CD4-positive, alpha-beta memory T cell (primary cell): Measurements from ENCODE around the gene RALGAPA2. TPM values are rescaled to one million over a fixed set of nuclear protein-coding genes. Genes with fewer than 3 reads are reported as not detected.

Experiments
- CTCF ChIA-PET: fragments of 350-600 bp; sonication (Branson Sonifier 250); formaldehyde crosslinking; loops from one replicate; lab custom pipeline; 2021; ENCODE audit warnings: inconsistent platforms; ENCODE audit not compliant: partially characterized antibody; lab: Charles Lee
- POLR2A ChIA-PET: fragments of 350-600 bp; sonication (Branson Sonifier 250); formaldehyde crosslinking; loops from one replicate; lab custom pipeline; 2021; ENCODE audit not compliant: partially characterized antibody; lab: Charles Lee
- DNase-seq, 5 donors: peaks; one replicate each; pipeline versions ENCODE4 v3.0.0 to v3.0.0-alpha.2; 2020 to 2022; ENCODE audit warnings: mixed read lengths in 1 of 5
- H3K27ac ChIP-seq: one replicate; pipeline ENCODE4 v1.7.0; 2013; ENCODE audit warnings: low read depth, low read length
- H3K27me3 ChIP-seq: 2 replicates; pipeline ENCODE4 v1.7.0; 2013; ENCODE audit warnings: mild to moderate bottlenecking, low read length, moderate library complexity; ENCODE audit not compliant: insufficient read depth
- H3K36me3 ChIP-seq: 2 replicates; pipeline ENCODE4 v1.7.0; 2013; ENCODE audit warnings: mild to moderate bottlenecking, low read length, moderate library complexity; ENCODE audit not compliant: insufficient read depth
- H3K4me1 ChIP-seq: 2 replicates; pipeline ENCODE4 v1.7.0; 2013; ENCODE audit warnings: mild to moderate bottlenecking, low read length, moderate library complexity; ENCODE audit not compliant: insufficient read depth
- H3K4me3 ChIP-seq, 2 donors: one replicate each; pipeline ENCODE4 v1.7.0; 2013; ENCODE audit warnings: low read length in 2 of 2, mild to moderate bottlenecking in 1 of 2
- H3K9me3 ChIP-seq, 2 donors: one replicate each; pipeline ENCODE4 v1.7.0; 2013; ENCODE audit warnings: low read length in 2 of 2, control low read depth in 1 of 2; ENCODE audit not compliant: control insufficient read depth in 1 of 2
- H3K27ac Mint-ChIP-seq, 7 donors: one replicate each; pipeline ENCODE4 v1.8.0; 2020 to 2021; ENCODE audit warnings: mixed read lengths in 7 of 7, mild to moderate bottlenecking in 6 of 7, inconsistent platforms in 3 of 7, moderate library complexity in 3 of 7
- H3K27me3 Mint-ChIP-seq, 2 donors: one replicate each; pipeline ENCODE4 v1.8.0; 2020 to 2021; ENCODE audit warnings: mixed read lengths in 2 of 2
- H3K36me3 Mint-ChIP-seq, 2 donors: one replicate each; pipeline ENCODE4 v1.8.0; 2020 to 2021; ENCODE audit warnings: mixed read lengths in 2 of 2, inconsistent platforms in 1 of 2, mild to moderate bottlenecking in 1 of 2
- H3K4me1 Mint-ChIP-seq, 4 donors: one replicate each; pipeline ENCODE4 v1.8.0; 2020 to 2021; ENCODE audit warnings: mixed read lengths in 4 of 4, mild to moderate bottlenecking in 1 of 4
- H3K4me3 Mint-ChIP-seq, 8 donors: one replicate each; pipeline ENCODE4 v1.8.0; 2020 to 2021; ENCODE audit warnings: mixed read lengths in 8 of 8, mild to moderate bottlenecking in 7 of 8, moderate library complexity in 6 of 8, inconsistent platforms in 3 of 8
- H3K9me3 Mint-ChIP-seq, 8 donors: one replicate each; pipeline ENCODE4 v1.8.0; 2020 to 2021; ENCODE audit warnings: mixed read lengths in 8 of 8, mild to moderate bottlenecking in 5 of 8, inconsistent platforms in 3 of 8, moderate library complexity in 1 of 8
- intact Hi-C: fragments of 100-400 bp; cut with micrococcal nuclease; formaldehyde crosslinking; loops from one replicate; pipeline ENCODE4 v1.15.1; 2023
- polyA plus RNA-seq, 2 donors: library from polyadenylated mRNA; unstranded; fragments of 300-500 nt; fragmentation: Illumina TruSeq; gene quantifications; one replicate each; pipeline ENCODE4 v1.2.3, GENCODE V29; 2021
- total RNA-seq, 2 experiments: library from RNA; stranded (reverse); gene quantifications; one replicate each; pipeline ENCODE4 v1.2.3, GENCODE V29; 2021

Gene RALGAPA2
- total and polyA plus RNA-seq, 4 experiments from 2014 or later = 1.6 to 36.3 (median 21.5) TPM

DNA sequence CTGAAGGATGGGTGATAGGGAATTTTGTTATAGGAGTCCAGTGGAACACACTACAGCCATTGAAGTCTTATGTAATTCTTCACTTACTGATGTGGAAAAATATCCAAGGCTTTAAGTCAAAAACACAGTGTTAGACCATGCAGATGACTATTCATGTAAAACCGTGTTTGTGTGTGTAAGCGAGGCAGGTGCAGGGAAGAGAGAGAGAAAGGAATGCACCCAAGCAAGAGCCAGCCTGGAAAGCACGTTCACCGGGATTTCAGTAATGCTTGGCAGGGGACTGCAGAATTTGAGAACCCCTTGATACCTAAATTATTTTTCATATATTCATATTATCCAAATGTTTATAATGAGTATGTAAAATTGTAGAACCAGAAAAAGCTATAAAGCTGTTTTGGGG lies 17.9 kb downstream of the RALGAPA2 start:
- POLR2A ChIA-PET = no interaction called here
- no peak overlapping the region for H3K27ac Mint-ChIP-seq
- H3K9me3 ChIP-seq = no peaks in the 10 kb centered on the region
- CTCF ChIA-PET = no interaction called here
- no peaks in the 10 kb centered on the region for H3K27me3 Mint-ChIP-seq
- DNase-seq = no peak
- no peak overlapping the region for H3K27ac ChIP-seq
- no peaks in the 10 kb centered on the region for H3K27me3 ChIP-seq
- no peaks in the 10 kb centered on the region for H3K9me3 Mint-ChIP-seq
- H3K4me1 Mint-ChIP-seq = peaks cover 16 to 33% (median 25%) of the 10 kb centered on the region in 4 donors
- no peaks in the 10 kb centered on the region for H3K36me3 ChIP-seq
- H3K36me3 Mint-ChIP-seq = peaks cover 0 to 3% of the 10 kb centered on the region in 2 donors
- intact Hi-C loops = no loop called here
- H3K4me3 Mint-ChIP-seq = peak overlapping the region in 1 of 8 donors; percentile 32
- H3K4me3 ChIP-seq = no peak overlapping the region
- H3K4me1 ChIP-seq = no peaks in the 10 kb centered on the region

DNA sequence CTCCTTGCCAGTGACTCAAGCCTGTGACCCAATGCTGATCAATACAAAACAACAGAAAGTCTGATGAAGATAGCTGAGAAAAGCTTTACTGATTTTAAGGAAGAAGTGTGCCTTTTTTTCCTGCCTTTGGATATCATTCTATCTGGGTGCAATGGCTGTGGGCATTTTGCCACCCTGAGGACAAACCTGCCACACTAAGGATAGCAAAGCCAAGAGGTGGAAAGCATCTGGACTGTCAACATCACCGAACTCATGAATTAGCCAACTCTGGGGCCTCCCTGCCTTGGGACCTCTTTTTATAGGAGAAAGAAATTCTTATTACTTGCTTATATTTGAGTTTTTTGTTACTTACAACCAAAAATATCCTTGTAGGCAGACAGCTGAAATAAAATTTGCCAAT lies 19.9 kb downstream of the RALGAPA2 start:
- peak overlapping the region in 1 of 8 donors; percentile 61 for H3K4me3 Mint-ChIP-seq
- DNase-seq = no peak
- peaks cover 0 to 3% of the 10 kb centered on the region in 2 donors for H3K36me3 Mint-ChIP-seq
- Histone ChIP-seq H3K4me1 (no peaks in the 10 kb centered on the region), H3K4me3 (no peak overlapping the region), H3K9me3 (no peaks in the 10 kb centered on the region), H3K27me3 (no peaks in the 10 kb centered on the region), H3K27ac (no peak overlapping the region), H3K36me3 (no peaks in the 10 kb centered on the region)
- no peaks in the 10 kb centered on the region for H3K9me3 Mint-ChIP-seq
- H3K27ac Mint-ChIP-seq = peak overlapping the region in 1 of 7 donors; percentile 68
- CTCF ChIA-PET = no interaction called here
- peaks cover 18 to 36% (median 25%) of the 10 kb centered on the region in 4 donors for H3K4me1 Mint-ChIP-seq
- POLR2A ChIA-PET = no interaction called here
- no peaks in the 10 kb centered on the region for H3K27me3 Mint-ChIP-seq
- intact Hi-C loops = no loop called here

DNA sequence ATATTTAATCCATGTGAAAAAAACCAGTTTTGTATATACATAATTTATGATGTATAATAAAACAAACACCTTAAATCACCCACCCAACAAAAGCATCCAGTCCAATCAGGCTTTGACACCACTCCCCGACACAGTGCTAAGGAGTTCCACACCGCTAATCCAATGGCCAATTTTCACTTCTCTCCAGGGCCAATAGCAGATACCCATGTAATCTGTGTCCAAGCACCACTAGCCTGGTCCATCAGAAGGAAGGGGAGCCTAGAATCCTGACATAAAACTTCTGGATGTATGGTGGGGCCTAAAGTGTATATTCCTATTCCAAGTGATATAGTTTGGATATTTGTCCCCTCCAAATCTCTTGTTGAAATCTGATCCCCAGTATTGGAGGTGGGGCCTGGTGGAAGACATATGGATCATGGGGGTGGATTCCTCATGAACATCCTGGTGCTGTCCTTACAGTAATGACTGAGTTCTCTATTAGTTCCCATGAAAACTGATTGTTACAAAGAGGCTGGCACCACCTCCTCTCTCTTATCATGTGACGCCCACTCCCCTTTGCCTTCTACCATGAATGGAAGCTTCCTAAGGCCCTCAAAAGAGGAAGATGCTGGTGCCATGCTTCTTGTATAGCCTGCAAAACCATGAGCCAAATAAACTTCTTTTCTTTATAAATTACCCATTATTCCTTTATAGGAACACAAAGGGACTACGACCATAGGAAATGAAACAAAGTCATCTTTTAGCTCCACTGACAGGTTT lies 20.8 kb downstream of the RALGAPA2 start:
- Mint-ChIP-seq H3K4me1 (peaks cover 24 to 41% (median 33%) of the 10 kb centered on the region in 4 donors), H3K27ac (peak overlapping the region in 1 of 7 donors; percentile 37), H3K4me3 (no peak overlapping the region), H3K27me3 (no peaks in the 10 kb centered on the region), H3K36me3 (peaks cover 0 to 3% of the 10 kb centered on the region in 2 donors), H3K9me3 (no peaks in the 10 kb centered on the region)
- DNase-seq = no peak
- CTCF ChIA-PET = no interaction called here
- Histone ChIP-seq H3K27ac (no peak overlapping the region), H3K36me3 (no peaks in the 10 kb centered on the region), H3K4me3 (no peak overlapping the region), H3K27me3 (no peaks in the 10 kb centered on the region), H3K9me3 (no peaks in the 10 kb centered on the region), H3K4me1 (no peaks in the 10 kb centered on the region)
- intact Hi-C loops = no loop called here
- POLR2A ChIA-PET = no interaction called here

DNA sequence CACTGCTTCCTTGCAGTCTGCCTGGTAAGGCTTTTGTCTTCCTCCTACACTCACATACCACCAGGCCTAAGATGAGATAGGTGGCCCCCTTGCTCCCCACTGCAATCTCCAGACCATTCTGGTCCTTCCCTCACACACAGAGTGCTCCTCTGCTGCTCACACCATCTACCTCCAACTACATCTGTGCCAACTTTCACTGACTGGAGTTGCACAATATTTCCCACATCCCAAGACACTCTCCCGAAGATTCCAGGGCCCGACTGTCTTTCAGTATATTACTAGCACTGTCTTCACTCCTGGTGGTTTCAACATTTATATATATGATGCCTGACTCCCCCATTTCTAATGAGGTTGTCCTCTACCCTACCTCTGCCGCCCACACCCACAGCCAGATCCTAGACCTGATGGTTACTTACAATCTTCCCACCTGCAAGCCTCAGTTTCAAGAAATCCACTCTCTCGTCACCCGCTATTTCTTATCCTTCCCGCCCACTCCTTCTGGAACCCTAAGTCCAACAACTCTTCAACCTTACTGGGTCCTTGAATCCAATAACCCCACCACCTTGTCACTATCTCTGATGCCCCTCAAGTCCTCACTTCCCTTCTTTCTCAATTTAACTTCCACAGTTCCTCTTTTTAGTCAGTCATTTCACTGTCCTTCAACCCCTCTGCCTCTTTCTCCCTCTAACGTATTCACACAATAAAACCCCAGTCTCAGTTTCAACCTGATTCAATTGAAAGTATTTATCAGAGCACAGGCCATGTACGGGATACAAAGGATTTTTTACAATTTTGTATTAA lies 21.6 kb downstream of the RALGAPA2 start:
- no peak overlapping the region for H3K27ac Mint-ChIP-seq
- Histone ChIP-seq H3K36me3 (no peaks in the 10 kb centered on the region), H3K27ac (no peak overlapping the region), H3K27me3 (no peaks in the 10 kb centered on the region), H3K4me1 (no peaks in the 10 kb centered on the region), H3K4me3 (no peak overlapping the region), H3K9me3 (no peaks in the 10 kb centered on the region)
- no peak for DNase-seq
- no peaks in the 10 kb centered on the region for H3K9me3 Mint-ChIP-seq
- no peak overlapping the region for H3K4me3 Mint-ChIP-seq
- H3K36me3 Mint-ChIP-seq = no peaks in the 10 kb centered on the region
- ChIA-PET POLR2A (no interaction called here), CTCF (no interaction called here)
- H3K4me1 Mint-ChIP-seq = peaks cover 20 to 38% (median 31%) of the 10 kb centered on the region in 4 donors
- intact Hi-C loops = no loop called here
- H3K27me3 Mint-ChIP-seq = no peaks in the 10 kb centered on the region

DNA sequence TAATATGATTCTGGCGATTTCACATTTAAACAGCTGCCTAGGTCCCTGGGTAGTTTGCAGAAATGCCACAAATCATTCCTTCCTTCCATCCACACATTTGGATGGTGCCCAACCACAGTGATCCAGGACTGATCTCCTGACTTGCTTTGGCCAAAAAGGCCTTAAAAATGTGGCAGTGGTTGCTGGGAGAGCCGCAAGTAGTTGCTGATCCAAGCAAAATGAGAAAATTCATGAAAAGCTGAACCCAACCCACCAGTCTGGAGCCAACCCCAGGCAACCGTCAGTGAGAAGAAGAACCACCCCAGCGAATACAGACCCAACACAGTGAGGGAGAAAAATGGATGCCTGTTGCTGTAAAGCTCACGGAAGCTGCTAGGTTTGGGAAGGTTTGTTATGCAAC lies 25.1 kb downstream of the RALGAPA2 start:
- Mint-ChIP-seq H3K27ac (no peak overlapping the region), H3K27me3 (no peaks in the 10 kb centered on the region), H3K36me3 (no peaks in the 10 kb centered on the region), H3K4me1 (peaks cover 49 to 67% (median 57%) of the 10 kb centered on the region in 4 donors), H3K9me3 (no peaks in the 10 kb centered on the region), H3K4me3 (no peak overlapping the region)
- POLR2A ChIA-PET = no interaction called here
- no peaks in the 10 kb centered on the region for H3K27me3 ChIP-seq
- no peaks in the 10 kb centered on the region for H3K4me1 ChIP-seq
- no peaks in the 10 kb centered on the region for H3K9me3 ChIP-seq
- H3K36me3 ChIP-seq = no peaks in the 10 kb centered on the region
- intact Hi-C loops = no loop called here
- no peak overlapping the region for H3K27ac ChIP-seq
- H3K4me3 ChIP-seq = no peak overlapping the region
- CTCF ChIA-PET = no interaction called here
- DNase-seq = no peak

DNA sequence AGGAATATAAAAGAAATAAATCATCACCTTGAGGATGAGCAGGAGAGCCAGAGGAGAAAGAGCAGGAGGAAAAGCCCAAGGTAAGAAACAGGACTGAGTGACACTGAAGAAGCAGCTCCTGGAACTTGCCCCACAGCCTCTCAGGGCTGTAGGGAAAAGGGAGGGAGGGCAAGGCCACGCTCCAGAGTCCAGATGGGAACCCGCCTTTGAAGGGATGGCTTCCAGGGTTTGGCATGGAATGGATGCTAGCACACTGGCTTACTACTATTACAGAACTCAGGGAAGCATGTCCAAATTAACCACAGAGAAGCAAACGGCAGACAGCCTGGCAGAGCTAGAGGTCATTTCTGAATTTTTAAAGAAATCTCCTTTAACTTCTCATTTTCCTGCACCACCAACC lies 26.8 kb downstream of the RALGAPA2 start:
- Mint-ChIP-seq H3K36me3 (no peaks in the 10 kb centered on the region), H3K27ac (peak overlapping the region in 1 of 7 donors; percentile 16), H3K27me3 (no peaks in the 10 kb centered on the region), H3K4me1 (peaks cover 52 to 73% (median 62%) of the 10 kb centered on the region in 4 donors), H3K9me3 (no peaks in the 10 kb centered on the region), H3K4me3 (no peak overlapping the region)
- Histone ChIP-seq H3K27me3 (no peaks in the 10 kb centered on the region), H3K9me3 (no peaks in the 10 kb centered on the region), H3K4me1 (no peaks in the 10 kb centered on the region), H3K36me3 (no peaks in the 10 kb centered on the region), H3K4me3 (no peak overlapping the region), H3K27ac (no peak overlapping the region)
- ChIA-PET POLR2A (no interaction called here), CTCF (no interaction called here)
- DNase-seq = no peak
- intact Hi-C loops = no loop called here

DNA sequence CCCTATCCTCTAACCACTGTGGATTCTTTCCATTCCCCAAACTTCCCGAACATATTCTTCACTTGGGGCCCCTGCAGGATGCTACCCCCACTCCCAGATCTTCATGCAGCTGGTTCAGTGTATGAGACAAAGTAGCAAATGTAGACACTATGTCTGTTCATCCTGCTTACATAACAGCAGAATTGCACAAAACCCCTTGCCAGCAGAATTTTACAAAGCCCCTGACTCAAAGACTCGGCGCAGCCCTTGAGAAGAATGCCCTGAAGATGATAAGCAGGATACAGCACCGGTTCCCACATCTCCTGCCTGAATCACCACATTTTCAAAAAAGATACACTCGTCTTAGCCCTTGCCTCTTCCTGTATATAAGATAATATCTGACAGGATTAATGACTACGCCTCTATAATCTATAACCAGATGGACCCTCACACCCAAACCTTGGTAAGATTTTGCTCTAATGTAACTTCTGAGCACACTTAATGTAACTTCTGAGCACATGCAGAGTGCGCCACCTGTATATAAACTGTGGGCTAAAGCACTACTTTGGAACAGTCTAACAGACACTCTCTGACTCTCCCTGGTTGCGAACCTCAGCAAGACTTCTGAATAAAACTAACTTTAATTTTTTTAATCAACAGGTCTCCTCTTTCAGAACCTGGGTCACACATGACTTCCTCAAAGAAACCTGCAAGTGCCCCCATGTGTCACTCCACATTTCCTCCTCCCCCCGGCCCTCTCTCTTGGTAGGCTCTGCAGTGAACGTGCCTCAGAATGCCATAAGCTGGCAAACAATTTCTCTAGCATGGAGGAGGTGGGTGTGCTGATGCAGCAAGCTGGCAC lies 28.7 kb downstream of the RALGAPA2 start:
- Histone ChIP-seq H3K27ac (no peak overlapping the region), H3K9me3 (no peaks in the 10 kb centered on the region), H3K36me3 (no peaks in the 10 kb centered on the region), H3K4me3 (no peak overlapping the region), H3K27me3 (no peaks in the 10 kb centered on the region), H3K4me1 (no peaks in the 10 kb centered on the region)
- ChIA-PET POLR2A (no interaction called here), CTCF (no interaction called here)
- peak overlapping the region in 2 of 7 donors; percentile 19 to 31 for H3K27ac Mint-ChIP-seq
- H3K36me3 Mint-ChIP-seq = peaks cover 11 to 12% of the 10 kb centered on the region in 2 donors
- no peak for DNase-seq
- intact Hi-C loops = no loop called here
- peaks cover 54 to 78% (median 69%) of the 10 kb centered on the region in 4 donors for H3K4me1 Mint-ChIP-seq
- no peak overlapping the region for H3K4me3 Mint-ChIP-seq
- no peaks in the 10 kb centered on the region for H3K27me3 Mint-ChIP-seq
- H3K9me3 Mint-ChIP-seq = peaks cover 0 to 1% (median 0%) of the 10 kb centered on the region in 8 donors
